ENCODE measurements around the gene PRELP.

GRCh38 chr1:203450001-203450400, 25.6 kb upstream of the PRELP start:
- no peak for TF ChIP-seq CTCF (tag by site-specific recombination; IDR thresholded peaks at IDR 0.05)
- TF ChIP-seq ZSCAN30 (tag by site-specific recombination; IDR thresholded peaks at IDR 0.05) = no peak
- TF ChIP-seq ZNF792 (tag by site-specific recombination; IDR thresholded peaks at IDR 0.05) = no peak
- no peak for TF ChIP-seq PRDM6 (tag by site-specific recombination; IDR thresholded peaks at IDR 0.05)
- no peak for TF ChIP-seq ZNF362 (tag by site-specific recombination; IDR thresholded peaks at IDR 0.05)
- no peak for TF ChIP-seq ZNF768 (tag by site-specific recombination; IDR thresholded peaks at IDR 0.05)
- TF ChIP-seq ZNF426 (tag by site-specific recombination; IDR thresholded peaks at IDR 0.05) = no peak
- TF ChIP-seq ZNF239 (tag by site-specific recombination; IDR thresholded peaks at IDR 0.05) = no peak
